K562 (cell line): ENCODE data around the gene LMNA. TPM values are rescaled to one million over a fixed set of nuclear protein-coding genes. Genes with fewer than 3 reads are reported as not detected.

ENCODE experiments used
- CC2D1A ChIP-seq: fragments of 450-650 bp; IDR thresholded peaks from 2 replicates; pipeline ENCODE4 v1.6.1; 2017; ENCODE audit warnings: mild to moderate bottlenecking
- CHD7 ChIP-seq: fragments of 200-600 bp; sonication (generic); IDR thresholded peaks from one replicate; pipeline ENCODE4 v1.6.1; 2012; ENCODE audit warnings: mild to moderate bottlenecking, low read depth, low read length, inconsistent platforms
- FOXK2 ChIP-seq, 2 experiments: fragments of 450-650 bp; IDR thresholded peaks in 1 of 2; conservative IDR thresholded peaks in 1 of 2; 2 replicates each; pipeline ENCODE4 v1.6.1; 2016; ENCODE audit warnings: low read depth in 2 of 2, mild to moderate bottlenecking in 1 of 2
- PPARD ChIP-seq: fragments of 250-450 bp; sonication (Bioruptor Pico); IDR thresholded peaks from 2 replicates; pipeline ENCODE4 v1.8.0; 2022; ENCODE audit warnings: inconsistent platforms, mild to moderate bottlenecking, moderate library complexity
- SMARCA5 ChIP-seq: fragments of 450-650 bp; IDR thresholded peaks from 2 replicates; pipeline ENCODE4 v1.6.1; 2016
- SPI1 ChIP-seq: IDR thresholded peaks from 2 replicates; pipeline ENCODE4 v1.6.1; 2011; ENCODE audit warnings: low read depth, low read length, control low read depth, borderline replicate concordance
- ZNF561 ChIP-seq: fragments of 450-650 bp; formaldehyde crosslinking; conservative IDR thresholded peaks from 2 replicates; pipeline ENCODE4 v1.4.0; 2020; ENCODE audit warnings: mild to moderate bottlenecking, moderate library complexity
- polyA plus RNA-seq, 8 experiments: library from polyadenylated mRNA; depleted of rRNA in 4 of 8; stranded (reverse) in 5 of 8; unstranded in 3 of 8; fragments of >200 nt; fragmentation: Nextera tagmentation in 2 of 8; fragmentation: Illumina TruSeq in 1 of 8; extraction: Ambion mirVana in 2 of 8; extraction: Trizol in 1 of 8; gene quantifications; 2 replicates each; pipeline versions ENCODE4 v1.2.1 to v1.2.3, GENCODE V29; 2011 to 2014; ENCODE audit warnings: inconsistent platforms in 1 of 8, missing spikeins in 1 of 8
- total RNA-seq, 7 experiments: library from RNA; depleted of rRNA in 6 of 7; stranded (reverse); fragments of >200 nt in 6 of 7; fragmentation: Illumina TruSeq in 2 of 7; extraction: Trizol in 2 of 7; gene quantifications; 2 replicates each; pipeline versions ENCODE4 v1.2.1 to v1.2.3, GENCODE V29; 2011 to 2021; ENCODE audit warnings: low replicate concordance in 1 of 7

Gene LMNA
- total and polyA plus RNA-seq, 9 of the 15 experiments (the other 6 are each of a cell fraction or from before 2014, with no cell fraction given), result 1.00 to 347 (median 88.2) TPM

- TF ChIP-seq CHD7 (no peak), ZNF561 (CRISPR knock-in tag) (no peak), CC2D1A (no peak), FOXK2 (conservative IDR thresholded peaks at IDR 0.05 in 1 of 2, IDR thresholded peaks at IDR 0.05 in 1 of 2; ENCODE audit: low read depth in 2 of 2) (no peak), SMARCA5 (no peak), PPARD (CRISPR knock-in tag) (no peak), SPI1 (peak; percentile 66; the same call in 1 of the 2 replicates)
These were observed 8.2 kb downstream of the LMNA start (continued) for GRCh38 chr1:156122519-156123355.
